Small intestine (tissue), 7 donors: Measurements from ENCODE around the gene CYP4A22. TPM values are rescaled to one million over a fixed set of nuclear protein-coding genes. Genes with fewer than 3 reads are reported as not detected.
A peak's percentile ranks its signal among the peaks of the same experiment; 100 is the strongest.

Source experiments
- DNase-seq, 2 donors: peaks; one replicate each; pipeline versions ENCODE4 v3.0.0 to v3.0.0-alpha.2; 2013
- FAIRE-seq: peaks from 2 replicates; lab custom pipeline; 2012; peaks lifted over from hg19 to GRCh38; lab: Jason Lieb, UNC
- H3K27ac ChIP-seq, 3 donors: one replicate each; pipeline ENCODE4 v1.5.1; 2013; ENCODE audit warnings: low read length in 2 of 3, mild to moderate bottlenecking in 2 of 3, control low read depth in 1 of 3, inconsistent platforms in 1 of 3, low read depth in 1 of 3, moderate library complexity in 1 of 3
- H3K27me3 ChIP-seq, 3 donors: one replicate each; pipeline ENCODE4 v1.6.1; 2013; ENCODE audit warnings: low read length in 3 of 3, inconsistent platforms in 1 of 3; ENCODE audit not compliant: control insufficient read depth in 3 of 3, insufficient read depth in 3 of 3
- H3K36me3 ChIP-seq, 3 donors: one replicate each; pipeline ENCODE4 v1.6.1; 2013; ENCODE audit warnings: low read length in 3 of 3, inconsistent platforms in 1 of 3, low read depth in 1 of 3, mild to moderate bottlenecking in 1 of 3, moderate library complexity in 1 of 3; ENCODE audit not compliant: control insufficient read depth in 3 of 3, insufficient read depth in 2 of 3
- H3K4me1 ChIP-seq, 3 donors: one replicate each; pipeline ENCODE4 v1.6.1; 2013; ENCODE audit warnings: low read length in 2 of 3, inconsistent platforms in 1 of 3, low read depth in 1 of 3, mild to moderate bottlenecking in 1 of 3, moderate library complexity in 1 of 3; ENCODE audit not compliant: control insufficient read depth in 3 of 3, insufficient read depth in 2 of 3
- H3K4me3 ChIP-seq, 3 donors: one replicate each; pipeline ENCODE4 v1.5.1; 2013; ENCODE audit warnings: low read length in 3 of 3, control low read depth in 1 of 3, inconsistent platforms in 1 of 3, low read depth in 1 of 3, mild to moderate bottlenecking in 1 of 3, moderate library complexity in 1 of 3
- H3K9me3 ChIP-seq, 2 donors: one replicate each; pipeline ENCODE4 v1.6.1; 2013; ENCODE audit warnings: low read depth in 1 of 2, low read length in 1 of 2; ENCODE audit not compliant: control insufficient read depth in 2 of 2, insufficient read depth in 1 of 2
- WGBS, 3 donors: extraction: QIAGEN DNeasy Blood & Tissue Kit; methylation state at CpG; one replicate each; pipeline ENCODE4 v1.1.7; 2013; 5-methylcytosine and 5-hydroxymethylcytosine counted together
- polyA plus RNA-seq, 4 donors: library from polyadenylated mRNA; stranded (reverse) in 3 of 4; unstranded in 1 of 4; fragments of 200-250 nt in 3 of 4; fragments of 120-200 nt in 1 of 4; gene quantifications; one replicate each; pipeline versions ENCODE4 v1.2.1 to v1.2.3, GENCODE V29; 2013
- donor health status: healthy with polysubstance abuse.
- donor health status: control.
- donor health status: control.
- donor health status: Bipolar disorder and iron deficiency.
- donor health status: healthy.

Gene CYP4A22
- polyA plus RNA-seq, 4 donors, result 0.01 to 1.3 (median 0.54) TPM; not detected in 1

GRCh38 chr1:47179988-47180563, 42.8 kb downstream of the CYP4A22 start:
- no peak overlapping the region for H3K4me3 ChIP-seq
- peaks cover 0 to 4% (median 0%) of the 10 kb centered on the region in 3 donors for H3K36me3 ChIP-seq
- H3K9me3 ChIP-seq, result no peaks in the 10 kb centered on the region
- H3K27me3 ChIP-seq, result peaks cover 0 to 6% (median 0%) of the 10 kb centered on the region in 3 donors
- FAIRE-seq, result no peak
- 14 to 48% (median 43%) methylated on average over 3 of the region's 3 CpGs for WGBS, 3 donors
- peaks cover 0 to 36% (median 0%) of the 10 kb centered on the region in 3 donors for H3K4me1 ChIP-seq
- no peak for DNase-seq
- H3K27ac ChIP-seq, result peak overlapping the region in 1 of 3 donors; percentile 67

DNA sequence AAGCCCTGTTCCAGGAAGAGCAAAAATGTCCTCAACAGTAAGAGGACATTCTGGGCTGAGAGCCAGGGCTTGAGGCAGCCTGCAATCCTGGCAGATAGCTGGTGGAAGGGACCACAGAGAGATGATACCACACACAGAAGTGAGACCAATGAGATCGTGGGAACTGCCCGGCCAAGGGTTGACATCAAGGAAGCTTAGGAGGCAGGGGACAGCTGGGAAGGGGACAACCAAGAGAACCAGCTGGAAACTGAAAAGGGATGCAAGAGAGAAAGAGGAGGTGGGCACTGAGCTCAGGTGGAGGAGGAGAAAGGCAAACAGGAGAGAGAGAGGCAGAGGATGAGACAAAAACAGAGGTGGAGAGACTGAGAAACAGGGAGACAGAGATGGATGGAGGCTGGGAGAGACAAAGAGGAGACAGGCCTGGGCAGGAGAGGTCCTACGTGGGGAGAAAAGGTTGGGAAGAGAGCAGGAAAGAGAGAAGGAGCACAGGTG, 43.4 kb downstream of the CYP4A22 start:
- H3K4me3 ChIP-seq, result no peak overlapping the region
- FAIRE-seq (no peak), DNase-seq (no peak)
- H3K4me1 ChIP-seq, result peaks cover 0 to 36% (median 0%) of the 10 kb centered on the region in 3 donors
- H3K9me3 ChIP-seq, result peaks cover 0 to under 1% of the 10 kb centered on the region in 2 donors
- H3K27ac ChIP-seq, result peak overlapping the region in 1 of 3 donors; percentile 67
- H3K27me3 ChIP-seq, result peaks cover 0 to 6% (median 0%) of the 10 kb centered on the region in 3 donors
- WGBS, 3 donors, result 29 to 44% (median 41%) methylated on average over 3 of the region's 3 CpGs
- peaks cover 0 to 4% (median 0%) of the 10 kb centered on the region in 3 donors for H3K36me3 ChIP-seq

DNA sequence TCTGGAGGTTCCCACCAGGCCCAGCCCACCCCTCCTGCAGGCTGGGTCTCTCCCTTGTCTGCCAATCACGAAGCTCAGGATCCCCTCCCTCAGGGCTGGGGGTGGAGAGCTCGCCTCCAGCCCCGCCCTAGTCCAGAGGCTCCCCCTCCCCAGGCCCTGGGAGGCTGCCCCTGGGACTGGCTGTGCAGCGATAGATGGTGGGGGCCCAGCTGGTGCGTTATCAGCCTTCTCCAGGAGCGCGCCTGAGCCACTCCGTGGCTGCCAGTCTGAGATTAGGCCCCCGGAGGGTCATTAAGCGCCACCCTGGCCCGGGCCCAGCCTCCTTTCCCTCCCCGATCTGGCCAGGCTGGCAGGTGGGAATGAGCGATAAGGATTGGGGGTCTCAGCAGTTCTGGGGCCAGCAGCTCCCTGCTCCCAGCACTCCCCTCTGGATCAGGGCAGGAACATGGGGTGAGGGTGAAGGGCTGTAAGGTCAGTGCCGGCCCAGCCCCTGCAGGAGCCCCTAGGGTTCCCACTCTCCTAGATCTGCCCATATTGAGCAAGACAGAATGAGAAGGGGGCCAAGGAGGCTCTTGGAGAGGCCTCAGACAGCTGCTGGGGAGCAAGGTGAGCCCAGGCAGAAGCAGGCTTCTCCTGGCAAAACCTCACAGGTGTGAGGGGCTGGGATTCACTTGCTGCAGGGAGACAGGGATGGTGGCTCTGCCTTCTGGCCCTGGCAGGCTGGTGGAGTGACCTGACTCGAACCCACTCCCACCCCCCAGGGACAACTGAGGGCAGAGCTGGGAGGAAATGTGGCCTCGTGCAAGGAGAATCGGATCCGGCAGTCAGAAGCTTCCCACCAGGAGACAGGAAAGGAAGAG, 44.1 kb downstream of the CYP4A22 start:
- H3K9me3 ChIP-seq, result peaks cover 0 to 3% of the 10 kb centered on the region in 2 donors
- H3K27ac ChIP-seq, result peak overlapping the region in 2 of 3 donors; percentile 28 to 67
- H3K36me3 ChIP-seq, result peaks cover 0 to 4% (median 0%) of the 10 kb centered on the region in 3 donors
- WGBS, 3 donors, result 36 to 48% (median 39%) methylated on average over 14 to 18 of the region's 18 CpGs
- H3K4me3 ChIP-seq, result no peak overlapping the region
- peaks cover 0 to 6% (median 0%) of the 10 kb centered on the region in 3 donors for H3K27me3 ChIP-seq
- FAIRE-seq (no peak), DNase-seq (peak in 1 of 2 donors; percentile 60)
- H3K4me1 ChIP-seq, result peaks cover 0 to 38% (median 0%) of the 10 kb centered on the region in 3 donors

GRCh38 chr1:47181955-47182675, 44.9 kb downstream of the CYP4A22 start:
- peaks cover 0 to 6% (median 0%) of the 10 kb centered on the region in 3 donors for H3K27me3 ChIP-seq
- H3K36me3 ChIP-seq, result peaks cover 0 to 6% (median 0%) of the 10 kb centered on the region in 3 donors
- H3K4me3 ChIP-seq, result no peak overlapping the region
- no peak for FAIRE-seq
- H3K27ac ChIP-seq, result peak overlapping the region in 2 of 3 donors; percentile 28 to 67
- peaks cover 0 to 3% of the 10 kb centered on the region in 2 donors for H3K9me3 ChIP-seq
- no peak for DNase-seq
- peaks cover 0 to 46% (median 0%) of the 10 kb centered on the region in 3 donors for H3K4me1 ChIP-seq
- WGBS, 3 donors, result 71 to 87% (median 75%) methylated on average over 7 of the region's 7 CpGs

DNA sequence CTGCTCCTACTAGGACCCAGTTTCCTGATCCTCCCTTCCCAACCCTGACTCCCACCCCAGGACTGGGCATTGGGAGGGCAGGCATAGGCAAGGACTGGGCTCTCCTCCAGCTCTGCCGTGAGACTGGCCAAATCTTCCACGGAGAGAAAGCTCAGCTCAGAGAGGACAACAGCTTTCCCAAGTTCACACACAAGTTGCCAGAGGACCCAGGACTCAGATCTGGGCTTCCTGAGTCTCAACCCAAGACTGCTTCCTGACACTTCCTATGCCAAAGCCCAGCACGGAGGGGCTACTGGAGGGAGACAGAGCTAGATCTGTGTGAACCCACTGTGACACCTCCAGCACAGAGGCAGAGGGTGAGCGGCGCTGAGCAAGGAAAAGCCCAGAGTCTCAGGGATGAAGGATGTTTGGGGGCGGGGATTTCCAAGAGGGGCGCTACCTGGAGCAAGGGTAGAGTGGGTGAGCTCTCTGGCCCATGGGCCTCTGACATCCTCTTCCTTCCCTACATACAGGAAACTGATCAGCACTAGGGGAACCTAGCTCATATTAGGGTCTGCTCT, 45.5 kb downstream of the CYP4A22 start:
- DNase-seq, result no peak
- WGBS, 3 donors, result 71 to 72% (median 71%) methylated on average over 7 of the region's 7 CpGs
- Histone ChIP-seq H3K36me3 (peaks cover 0 to 6% (median 0%) of the 10 kb centered on the region in 3 donors), H3K4me3 (no peak overlapping the region), H3K4me1 (peaks cover 0 to 52% (median 0%) of the 10 kb centered on the region in 3 donors), H3K27me3 (peaks cover 0 to 6% (median 0%) of the 10 kb centered on the region in 3 donors), H3K9me3 (peaks cover 0 to 3% of the 10 kb centered on the region in 2 donors), H3K27ac (no peak overlapping the region)
- no peak for FAIRE-seq

DNA sequence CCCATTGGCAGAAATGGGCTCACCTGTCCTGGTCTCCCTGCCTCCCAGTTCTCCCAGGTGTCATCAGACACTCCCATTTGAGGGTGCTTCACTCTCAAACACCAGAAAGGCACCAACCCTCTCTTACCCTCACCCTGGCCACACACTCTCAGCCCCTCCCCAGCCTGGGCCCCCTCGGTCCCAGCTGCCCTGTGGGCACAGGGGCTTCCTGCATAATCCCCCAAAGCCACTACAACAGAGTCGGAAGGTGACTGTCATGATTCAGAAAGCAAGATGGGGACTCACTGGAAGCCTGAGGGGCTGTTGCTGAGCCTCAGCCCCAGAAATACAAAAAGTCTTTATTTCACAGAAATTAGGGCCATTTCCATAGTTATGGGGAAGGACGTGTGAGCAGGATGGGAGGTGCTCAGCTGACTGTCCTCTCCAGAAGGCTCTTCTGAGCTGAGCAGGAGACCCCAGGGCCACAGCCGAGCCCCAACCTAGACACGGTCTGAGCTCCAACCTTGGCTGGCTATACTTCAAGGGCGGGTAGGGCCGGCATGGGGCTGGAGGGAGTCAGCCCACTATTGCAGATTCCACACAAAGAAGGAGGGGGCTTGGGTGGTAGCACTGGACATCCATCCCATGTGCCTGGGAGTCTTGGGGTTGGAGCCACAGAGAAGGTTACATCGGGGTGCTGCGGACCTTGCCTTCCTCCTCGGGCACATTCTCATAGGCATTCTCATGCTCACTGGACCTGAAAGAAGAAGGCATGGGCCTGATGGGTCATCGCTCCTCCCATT, 46.3 kb downstream of the CYP4A22 start:
- DNase-seq (no peak), FAIRE-seq (no peak)
- H3K4me3 ChIP-seq, result no peak overlapping the region
- peaks cover 0 to 6% (median 0%) of the 10 kb centered on the region in 3 donors for H3K36me3 ChIP-seq
- peaks cover 0 to 6% (median 0%) of the 10 kb centered on the region in 3 donors for H3K27me3 ChIP-seq
- peaks cover 0 to 58% (median 2%) of the 10 kb centered on the region in 3 donors for H3K4me1 ChIP-seq
- WGBS, 3 donors, result 77 to 85% (median 78%) methylated on average over 11 of the region's 11 CpGs
- H3K27ac ChIP-seq, result no peak overlapping the region
- H3K9me3 ChIP-seq, result peaks cover 0 to 3% of the 10 kb centered on the region in 2 donors

GRCh38 chr1:47184090-47184821, 47.0 kb downstream of the CYP4A22 start:
- WGBS, 3 donors, result 73 to 87% (median 81%) methylated on average over 5 of the region's 5 CpGs
- Histone ChIP-seq H3K27ac (no peak overlapping the region), H3K27me3 (peaks cover 0 to 6% (median 0%) of the 10 kb centered on the region in 3 donors), H3K4me3 (no peak overlapping the region), H3K4me1 (peaks cover 0 to 56% (median 2%) of the 10 kb centered on the region in 3 donors), H3K36me3 (peaks cover 0 to 6% (median 0%) of the 10 kb centered on the region in 3 donors), H3K9me3 (peaks cover 0 to 3% of the 10 kb centered on the region in 2 donors)
- FAIRE-seq, result no peak
- DNase-seq, result no peak
